B cell (primary cell): ENCODE data around the gene DAO. TPM values are rescaled to one million over a fixed set of nuclear protein-coding genes. Genes with fewer than 3 reads are reported as not detected.

ENCODE experiments used
- ATAC-seq: fragments of 200-7000 bp; cut with Tn5 transposase; one replicate; pipeline ENCODE4 v1.10.0; 2021; ENCODE audit warnings: low read depth, mild to moderate bottlenecking, moderate number of reproducible peaks, moderate library complexity
- CTCF ChIA-PET: fragments of 350-600 bp; sonication (Branson Sonifier 250); formaldehyde crosslinking; loops from one replicate; lab custom pipeline; 2021; ENCODE audit warnings: antibody characterized with exemption, inconsistent platforms; lab: Charles Lee
- POLR2A ChIA-PET: fragments of 350-600 bp; sonication (Branson Sonifier 250); formaldehyde crosslinking; loops from one replicate; lab custom pipeline; 2021; ENCODE audit warnings: antibody characterized with exemption; lab: Charles Lee
- DNase-seq: peaks from one replicate; pipeline ENCODE4 v3.0.0; 2013
- H2AFZ ChIP-seq: 2 replicates; pipeline ENCODE4 v1.6.1; 2012; ENCODE audit warnings: mild to moderate bottlenecking, low read depth, low read length; ENCODE audit not compliant: insufficient read depth, poor library complexity, severe bottlenecking
- H3K27ac ChIP-seq, 2 donors: 1 replicate in 1 of 2; 2 replicates in 1 of 2; pipeline ENCODE4 v1.5.1; 2012 to 2013; ENCODE audit warnings: low read length in 2 of 2, mild to moderate bottlenecking in 2 of 2, moderate library complexity in 1 of 2
- H3K27me3 ChIP-seq, 4 experiments: fragments of 200-600 bp in 1 of 4; sonication (generic) in 1 of 4; replicated peaks in 1 of 4; 1 replicate in 2 of 4; 2 replicates in 2 of 4; pipeline versions ENCODE4 v1.6.1 to v1.7.0; 2013 to 2016; ENCODE audit warnings: low read length in 3 of 4, mild to moderate bottlenecking in 2 of 4, mixed read lengths in 1 of 4, moderate library complexity in 1 of 4; ENCODE audit not compliant: insufficient read depth in 4 of 4, control insufficient read depth in 3 of 4; ENCODE audit errors: control extremely low read depth in 1 of 4
- H3K36me3 ChIP-seq, 2 experiments: replicated peaks in 1 of 2; 1 replicate in 1 of 2; 2 replicates in 1 of 2; pipeline versions ENCODE4 v1.6.1 to v1.7.1; 2013; ENCODE audit warnings: low read length in 1 of 2; ENCODE audit not compliant: insufficient read depth in 2 of 2, control insufficient read depth in 1 of 2; ENCODE audit errors: control extremely low read depth in 1 of 2, extremely low read depth in 1 of 2
- H3K4me1 ChIP-seq, 2 donors: fragments of 200-600 bp in 1 of 2; sonication (generic) in 1 of 2; 1 replicate in 1 of 2; 2 replicates in 1 of 2; pipeline versions ENCODE4 v1.5.1 to v1.6.1; 2013 to 2017; ENCODE audit warnings: low read length in 2 of 2; ENCODE audit not compliant: control insufficient read depth in 2 of 2, insufficient read depth in 2 of 2
- H3K4me2 ChIP-seq: replicated peaks from 2 replicates; pipeline ENCODE3; 2012; ENCODE audit warnings: mild to moderate bottlenecking, low read depth, low read length; ENCODE audit not compliant: poor library complexity, severe bottlenecking
- H3K4me3 ChIP-seq, 5 experiments: fragments of 200-600 bp in 1 of 5; sonication (generic) in 1 of 5; 1 replicate in 3 of 5; 2 replicates in 2 of 5; pipeline versions ENCODE4 v1.5.1 to v1.7.0; 2011 to 2016; ENCODE audit warnings: low read length in 4 of 5, mild to moderate bottlenecking in 4 of 5, low read depth in 2 of 5, control low read depth in 1 of 5, moderate library complexity in 1 of 5; ENCODE audit not compliant: insufficient read depth in 1 of 5; ENCODE audit errors: control extremely low read depth in 1 of 5, extremely low read depth in 1 of 5
- H3K79me2 ChIP-seq: fragments of 200-600 bp; sonication (generic); one replicate; pipeline ENCODE4 v1.6.0; 2016; ENCODE audit warnings: low read length; ENCODE audit not compliant: control insufficient read depth, insufficient read depth
- H3K9ac ChIP-seq: fragments of 200-600 bp; sonication (generic); 2 replicates; pipeline ENCODE4 v1.6.1; 2017; ENCODE audit warnings: mild to moderate bottlenecking, low read length, moderate library complexity
- H3K9me3 ChIP-seq, 3 donors: one replicate each; pipeline versions ENCODE4 v1.6.1 to v1.7.1; 2013; ENCODE audit warnings: low read length in 2 of 3; ENCODE audit not compliant: control insufficient read depth in 2 of 3, insufficient read depth in 1 of 3; ENCODE audit errors: control extremely low read depth in 1 of 3
- H4K20me1 ChIP-seq: 2 replicates; pipeline ENCODE4 v1.6.0; 2012; ENCODE audit warnings: mild to moderate bottlenecking, low read length; ENCODE audit not compliant: insufficient read depth, control insufficient read depth, poor library complexity, severe bottlenecking
- H3K27ac Mint-ChIP-seq: one replicate; pipeline ENCODE4 v1.8.0; 2021; ENCODE audit warnings: mixed read lengths
- H3K27me3 Mint-ChIP-seq: one replicate; pipeline ENCODE4 v1.8.0; 2021; ENCODE audit warnings: mixed read lengths
- H3K4me1 Mint-ChIP-seq: one replicate; pipeline ENCODE4 v1.8.0; 2021; ENCODE audit warnings: mixed read lengths
- H3K4me3 Mint-ChIP-seq: one replicate; pipeline ENCODE4 v1.8.0; 2021; ENCODE audit warnings: mixed read lengths
- H3K9me3 Mint-ChIP-seq: one replicate; pipeline ENCODE4 v1.8.0; 2022; ENCODE audit warnings: mixed read lengths; ENCODE audit not compliant: insufficient read depth
- EZH2 ChIP-seq: IDR thresholded peaks from 2 replicates; pipeline ENCODE4 v1.6.1; 2012; ENCODE audit warnings: borderline replicate concordance, low read depth, mild to moderate bottlenecking, moderate library complexity, low read length; ENCODE audit not compliant: insufficient read depth, poor library complexity, severe bottlenecking
- WGBS: methylation state at CpG from one replicate; pipeline ENCODE4 v1.1.5; 2013; ENCODE audit warnings: missing lambda C conversion rate; ENCODE audit not compliant: insufficient coverage; 5-methylcytosine and 5-hydroxymethylcytosine counted together
- intact Hi-C: fragments of 100-400 bp; cut with micrococcal nuclease; formaldehyde crosslinking; loops from one replicate; pipeline ENCODE4 v1.10.0; 2022
- polyA plus RNA-seq: library from polyadenylated mRNA; depleted of rRNA; stranded (reverse); fragments of >200 nt; gene quantifications from 2 replicates; pipeline ENCODE4 v1.2.3, GENCODE V29; 2012
- total RNA-seq, 2 donors: library from RNA; stranded (reverse); fragments of 120-200 nt in 1 of 2; gene quantifications; 1 replicate in 1 of 2; 2 replicates in 1 of 2; pipeline versions ENCODE4 v1.2.3 to v1.2.4, GENCODE V29; 2013 to 2022
- TF ChIP-seq, protein P1 (sequence below): fragments of 200-600 bp; IDR thresholded peaks from one replicate; pipeline ENCODE4 v1.8.0; 2022; ENCODE audit warnings: antibody characterized with exemption, mild to moderate bottlenecking

Gene DAO
- total and polyA plus RNA-seq, 2 donors (not counting 1 experiment from before 2014, with no cell fraction given) = not detected

DNA sequence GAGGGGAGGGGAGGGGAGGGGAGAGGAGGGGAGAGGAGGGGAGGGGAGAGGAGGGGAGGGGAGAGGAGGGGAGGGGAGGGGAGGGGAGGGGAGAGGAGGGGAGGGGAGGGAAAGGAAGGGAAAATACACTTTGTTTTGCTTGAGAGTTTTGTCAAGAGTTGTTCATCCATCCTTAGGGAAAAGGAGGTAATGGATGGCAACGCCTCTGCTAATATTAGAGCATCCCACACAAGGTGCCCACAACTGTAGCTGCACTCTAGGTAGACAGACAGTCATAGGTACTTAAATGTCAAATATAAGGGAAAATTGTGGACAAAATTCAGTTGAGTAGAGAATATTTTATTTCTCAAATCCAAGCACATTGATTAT, 20.0 kb upstream of the DAO start:
- peak overlapping the region; percentile 40 for H3K4me3 Mint-ChIP-seq
- H2AFZ ChIP-seq = no peak overlapping the region
- no CpG with 5 or more reads among the region's 1 CpG for WGBS

DNA sequence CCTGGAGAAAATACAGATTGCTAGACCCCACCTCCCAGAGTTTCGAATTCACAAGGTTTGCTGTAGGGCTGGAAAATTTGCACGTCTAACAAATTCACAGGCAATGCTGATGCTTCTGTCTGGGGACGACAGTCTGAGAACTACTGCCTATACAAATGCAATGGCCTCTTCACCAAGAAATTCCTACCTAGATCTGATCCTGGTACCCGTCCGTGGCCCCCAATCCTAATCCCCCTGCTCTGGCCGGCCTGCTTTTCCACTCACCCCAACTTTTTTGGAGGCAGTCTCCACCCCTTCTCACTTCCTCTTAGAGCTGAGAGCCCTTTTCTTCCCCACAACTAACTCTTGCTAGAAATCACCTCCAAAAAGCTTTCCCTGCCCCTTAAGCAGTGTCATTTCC, 19.4 kb upstream of the DAO start:
- TF ChIP-seq EZH2 = no peak
- TF ChIP-seq, protein P1, sequence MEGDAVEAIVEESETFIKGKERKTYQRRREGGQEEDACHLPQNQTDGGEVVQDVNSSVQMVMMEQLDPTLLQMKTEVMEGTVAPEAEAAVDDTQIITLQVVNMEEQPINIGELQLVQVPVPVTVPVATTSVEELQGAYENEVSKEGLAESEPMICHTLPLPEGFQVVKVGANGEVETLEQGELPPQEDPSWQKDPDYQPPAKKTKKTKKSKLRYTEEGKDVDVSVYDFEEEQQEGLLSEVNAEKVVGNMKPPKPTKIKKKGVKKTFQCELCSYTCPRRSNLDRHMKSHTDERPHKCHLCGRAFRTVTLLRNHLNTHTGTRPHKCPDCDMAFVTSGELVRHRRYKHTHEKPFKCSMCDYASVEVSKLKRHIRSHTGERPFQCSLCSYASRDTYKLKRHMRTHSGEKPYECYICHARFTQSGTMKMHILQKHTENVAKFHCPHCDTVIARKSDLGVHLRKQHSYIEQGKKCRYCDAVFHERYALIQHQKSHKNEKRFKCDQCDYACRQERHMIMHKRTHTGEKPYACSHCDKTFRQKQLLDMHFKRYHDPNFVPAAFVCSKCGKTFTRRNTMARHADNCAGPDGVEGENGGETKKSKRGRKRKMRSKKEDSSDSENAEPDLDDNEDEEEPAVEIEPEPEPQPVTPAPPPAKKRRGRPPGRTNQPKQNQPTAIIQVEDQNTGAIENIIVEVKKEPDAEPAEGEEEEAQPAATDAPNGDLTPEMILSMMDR = no peak
- H3K27ac Mint-ChIP-seq = peak overlapping the region; percentile 27
- intact Hi-C loops = no loop called here
- H3K4me1 ChIP-seq = peaks cover 34 to 52% of the 10 kb centered on the region in 2 donors
- H3K27ac ChIP-seq = no peak overlapping the region
- DNase-seq (peak; percentile 42), ATAC-seq (no peak)
- no peak overlapping the region for H3K4me3 ChIP-seq
- peaks cover 54% of the 10 kb centered on the region for H3K4me1 Mint-ChIP-seq
- H3K4me2 ChIP-seq = no peak overlapping the region
- ChIA-PET POLR2A (interaction anchor here (0.6 to 0.9 kb wide), 3 partner anchors 11 to 22 kb away, joined by 3 read pairs; no protein-coding TSS in a partner anchor), CTCF (interaction anchor here (5.7 kb wide), 1 partner anchor 24 kb away, joined by 27 read pairs; no protein-coding TSS in a partner anchor)
- WGBS = 46% methylated on average over 6 of the region's 6 CpGs
- no peaks in the 10 kb centered on the region for H3K9me3 Mint-ChIP-seq
- H2AFZ ChIP-seq = no peak overlapping the region
- H3K4me3 Mint-ChIP-seq = peak overlapping the region; percentile 40
- no peak overlapping the region for H3K9ac ChIP-seq
- H3K9me3 ChIP-seq = no peaks in the 10 kb centered on the region
- H3K27me3 ChIP-seq = peaks cover 0 to 4% (median 0%) of the 10 kb centered on the region in 4 experiments
- H4K20me1 ChIP-seq = no peaks in the 10 kb centered on the region
- H3K36me3 ChIP-seq = no peaks in the 10 kb centered on the region
- H3K27me3 Mint-ChIP-seq = no peaks in the 10 kb centered on the region
- peaks cover 5% of the 10 kb centered on the region for H3K79me2 ChIP-seq

More for the DNA sequence above, 20.0 kb upstream of the DAO start:
- Histone ChIP-seq H3K4me1 (peaks cover 34 to 52% of the 10 kb centered on the region in 2 donors), H3K36me3 (no peaks in the 10 kb centered on the region), H3K4me2 (no peak overlapping the region), H3K79me2 (peaks cover 5% of the 10 kb centered on the region), H3K4me3 (no peak overlapping the region), H4K20me1 (no peaks in the 10 kb centered on the region), H3K9ac (no peak overlapping the region), H3K9me3 (no peaks in the 10 kb centered on the region), H3K27me3 (peaks cover 0 to 4% (median 0%) of the 10 kb centered on the region in 4 experiments), H3K27ac (no peak overlapping the region)
- no peaks in the 10 kb centered on the region for H3K9me3 Mint-ChIP-seq
- H3K27ac Mint-ChIP-seq = no peak overlapping the region
- H3K27me3 Mint-ChIP-seq = no peaks in the 10 kb centered on the region
- intact Hi-C loops = loop anchor here (5.0 kb wide), 1 partner anchor 223 kb away; no protein-coding TSS in a partner anchor
- ATAC-seq = no peak
- DNase-seq = no peak
- CTCF ChIA-PET = interaction anchor here (5.7 kb wide), 1 partner anchor 24 kb away, joined by 27 read pairs; no protein-coding TSS in a partner anchor
- TF ChIP-seq, protein P1 = no peak
- no peak for TF ChIP-seq EZH2
- H3K4me1 Mint-ChIP-seq = peaks cover 58% of the 10 kb centered on the region
- POLR2A ChIA-PET = interaction anchor here (0.6 to 0.9 kb wide), 2 partner anchors 21 kb away, joined by 3 read pairs; no protein-coding TSS in a partner anchor
